Retinal pigment epithelial cell (primary cell): ENCODE results near the gene HDAC1.

ENCODE experiments used
- DNase-seq: peaks from one replicate; pipeline ENCODE4 v3.0.0-alpha.2; 2010; ENCODE audit warnings: low read depth
- H3K4me3 ChIP-seq: 2 replicates; pipeline ENCODE4 v1.5.1; 2011; ENCODE audit warnings: mild to moderate bottlenecking, low read length, control low read depth, moderate library complexity
- CTCF ChIP-seq: conservative IDR thresholded peaks from 2 replicates; pipeline ENCODE4 v1.5.1; 2011; ENCODE audit warnings: low read depth, low read length, control low read depth, inconsistent platforms

Gene HDAC1

GRCh38 chr1:32303358-32303757 is 11.5 kb downstream of the HDAC1 start:
- no peak for DNase-seq
- H3K4me3 ChIP-seq: no peak overlapping the region
- TF ChIP-seq CTCF: no peak

- TF ChIP-seq CTCF: no peak
- DNase-seq: no peak
- no peak overlapping the region for H3K4me3 ChIP-seq
Measured at GRCh38 chr1:32303997-32304622, 12.2 kb downstream of the HDAC1 start.

- no peak for DNase-seq
- no peak overlapping the region for H3K4me3 ChIP-seq
- no peak for TF ChIP-seq CTCF
Measured at GRCh38 chr1:32305310-32305709, 13.4 kb downstream of the HDAC1 start.

DNA sequence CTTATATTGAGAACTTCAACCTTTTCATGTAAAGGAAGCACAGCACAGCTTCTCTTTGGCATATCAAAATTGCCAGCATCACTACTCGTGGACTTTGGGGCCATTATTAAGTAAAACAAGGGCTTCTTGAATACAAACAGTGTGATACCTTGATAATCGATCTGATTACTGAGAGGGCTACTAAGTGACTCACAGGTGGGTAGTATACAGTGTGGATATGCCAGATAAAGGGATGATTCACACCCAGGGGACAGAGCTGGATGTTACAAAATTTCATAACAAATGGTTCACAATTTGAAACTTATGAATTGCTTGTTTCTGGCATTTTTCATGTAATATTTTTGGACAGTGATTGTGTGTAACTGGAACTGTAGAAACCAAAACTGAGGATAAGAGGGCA is 15.4 kb downstream of the HDAC1 start:
- DNase-seq: no peak
- no peak for TF ChIP-seq CTCF
- no peak overlapping the region for H3K4me3 ChIP-seq

GRCh38 chr1:32309960-32310359 is 18.1 kb downstream of the HDAC1 start:
- no peak overlapping the region for H3K4me3 ChIP-seq
- no peak for TF ChIP-seq CTCF
- DNase-seq: no peak

DNA sequence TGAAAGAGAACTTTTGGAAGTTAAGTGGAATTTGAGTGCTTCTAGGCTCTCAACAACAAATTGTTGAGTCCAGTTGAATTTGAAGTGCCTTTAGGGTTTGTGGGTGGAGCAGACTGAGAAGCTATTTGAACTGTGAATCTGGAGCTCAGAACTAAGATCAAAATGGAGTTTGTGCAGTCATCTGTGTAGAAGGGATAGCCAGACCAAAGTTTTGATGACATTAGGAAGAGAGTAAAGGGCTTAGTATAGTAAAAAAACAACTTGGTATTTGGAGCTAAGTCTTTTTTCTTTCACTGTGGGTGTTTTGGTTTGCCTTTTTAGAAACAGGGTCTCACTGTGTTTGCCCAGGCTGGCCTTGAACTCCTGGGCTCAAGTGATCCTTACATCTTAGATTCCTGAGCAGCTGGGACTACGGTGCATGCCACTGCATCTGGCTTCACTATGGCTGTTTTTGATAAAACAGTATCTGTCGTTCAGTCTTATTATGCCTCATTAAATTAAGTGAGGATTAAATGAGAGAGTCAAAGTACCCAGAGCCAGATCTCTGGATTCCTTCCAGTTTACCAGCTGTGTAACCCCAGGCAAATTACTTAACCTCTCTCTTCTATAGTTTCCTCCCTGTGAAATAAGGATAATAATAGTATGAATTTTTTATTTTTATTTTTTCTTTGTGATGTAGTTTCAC is 20.0 kb downstream of the HDAC1 start:
- TF ChIP-seq CTCF: no peak
- DNase-seq: no peak
- no peak overlapping the region for H3K4me3 ChIP-seq

DNA sequence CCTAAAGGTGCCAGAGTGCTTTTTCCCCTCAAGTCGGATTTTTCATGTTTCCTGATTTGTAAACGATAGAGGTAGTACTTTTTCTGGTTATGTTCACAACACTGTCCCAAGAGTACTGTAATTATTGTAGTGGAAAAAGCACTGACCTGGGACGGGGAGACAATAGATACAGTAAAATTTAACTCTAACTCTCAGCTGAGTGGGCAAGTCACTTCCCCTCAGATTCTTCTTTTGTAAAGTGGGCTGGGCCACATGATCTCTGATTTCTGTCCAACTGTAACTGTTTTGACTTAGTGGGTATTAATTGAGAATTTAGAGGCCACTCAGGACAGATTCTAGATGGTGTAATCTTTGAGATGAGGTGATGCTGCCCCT is 25.0 kb downstream of the HDAC1 start:
- no peak for TF ChIP-seq CTCF
- no peak overlapping the region for H3K4me3 ChIP-seq

More for the DNA sequence above, 25.0 kb downstream of the HDAC1 start:
- no peak for DNase-seq
